Thyroid gland (tissue), 4 donors: ENCODE measurements around the gene RFLNA. TPM values are rescaled to one million over a fixed set of nuclear protein-coding genes. Genes with fewer than 3 reads are reported as not detected.

ENCODE experiments used
- DNase-seq, 2 donors: peaks; one replicate each; pipeline ENCODE4 v3.0.0-alpha.2; 2019
- H3K27ac ChIP-seq, 3 donors: fragments of 200-600 bp; sonication (generic); 1 replicate in 2 of 3; 2 replicates in 1 of 3; pipeline ENCODE4 v1.5.1; 2016 to 2019; ENCODE audit warnings: mild to moderate bottlenecking in 1 of 3, moderate library complexity in 1 of 3
- H3K27me3 ChIP-seq: fragments of 200-600 bp; sonication (generic); one replicate; pipeline ENCODE4 v1.5.1; 2019
- H3K36me3 ChIP-seq, 2 donors: fragments of 200-600 bp; sonication (generic); one replicate each; pipeline ENCODE4 v1.5.1; 2016 to 2019
- H3K4me1 ChIP-seq, 2 donors: fragments of 200-600 bp; sonication (generic); one replicate each; pipeline ENCODE4 v1.5.1; 2017 to 2019
- H3K4me3 ChIP-seq, 3 donors: fragments of 200-600 bp; sonication (generic); replicated peaks in 1 of 3; 1 replicate in 2 of 3; 2 replicates in 1 of 3; pipeline ENCODE4 v1.5.1; 2016; ENCODE audit warnings: mild to moderate bottlenecking in 1 of 3
- H3K9me3 ChIP-seq: fragments of 200-600 bp; sonication (generic); one replicate; pipeline ENCODE4 v1.5.1; 2017
- CTCF ChIP-seq, 6 experiments: fragments of 200-600 bp in 3 of 6; fragments of 450-650 bp in 3 of 6; sonication (generic) in 3 of 6; IDR thresholded peaks; one replicate each; pipeline ENCODE4 v1.5.1; 2016 to 2019; ENCODE audit warnings: antibody characterized with exemption in 6 of 6, mild to moderate bottlenecking in 2 of 6, inconsistent platforms in 1 of 6, moderate library complexity in 1 of 6
- POLR2A ChIP-seq, 2 donors: fragments of 450-650 bp; IDR thresholded peaks; one replicate each; pipeline ENCODE4 v1.6.1; 2017; ENCODE audit warnings: antibody characterized with exemption in 2 of 2, mild to moderate bottlenecking in 2 of 2, moderate library complexity in 1 of 2
- WGBS, 2 donors: methylation state at CpG; one replicate each; pipeline ENCODE4 v1.1.5; 2017; 5-methylcytosine and 5-hydroxymethylcytosine counted together
- intact Hi-C: fragments of 100-400 bp; cut with DNase I; formaldehyde crosslinking; loops from one replicate; pipeline ENCODE4 v1.15.1; 2023
- total RNA-seq, 4 donors: library from RNA; depleted of rRNA; stranded (reverse); fragments of >200 nt; gene quantifications; one replicate each; pipeline ENCODE4 v1.2.3, GENCODE V29; 2016

RFLNA gene
- total RNA-seq, 4 donors from 2014 or later: 0.40 to 4.5 TPM; not detected in 2

- TF ChIP-seq CTCF (IDR thresholded peaks at IDR 0.05) (no peak), POLR2A (IDR thresholded peaks at IDR 0.05) (no peak)
- Histone ChIP-seq H3K27me3 (no peaks in the 10 kb centered on the region), H3K9me3 (no peaks in the 10 kb centered on the region), H3K27ac (no peak overlapping the region), H3K4me1 (no peaks in the 10 kb centered on the region), H3K4me3 (no peak overlapping the region), H3K36me3 (no peaks in the 10 kb centered on the region)
- DNase-seq: no peak
- 80 to 88% methylated on average over 10 of the region's 10 CpGs for WGBS, 2 donors
- intact Hi-C loops: no loop called here
Measured at GRCh38 chr12:124307556-124307825, 12.6 kb downstream of the RFLNA start.

GRCh38 chr12:124308741-124309140, 13.8 kb downstream of the RFLNA start:
- TF ChIP-seq POLR2A (IDR thresholded peaks at IDR 0.05): no peak
- no peak for TF ChIP-seq CTCF (IDR thresholded peaks at IDR 0.05)
- H3K9me3 ChIP-seq: no peaks in the 10 kb centered on the region
- WGBS, 2 donors: 92 to 93% methylated on average over 14 of the region's 18 CpGs
- DNase-seq: no peak
- H3K4me1 ChIP-seq: no peaks in the 10 kb centered on the region
- H3K27me3 ChIP-seq: no peaks in the 10 kb centered on the region
- no peak overlapping the region for H3K4me3 ChIP-seq
- H3K36me3 ChIP-seq: no peaks in the 10 kb centered on the region
- intact Hi-C loops: no loop called here
- no peak overlapping the region for H3K27ac ChIP-seq

- H3K36me3 ChIP-seq: no peaks in the 10 kb centered on the region
- no peak for DNase-seq
- no peaks in the 10 kb centered on the region for H3K27me3 ChIP-seq
- no peak overlapping the region for H3K27ac ChIP-seq
- no peaks in the 10 kb centered on the region for H3K9me3 ChIP-seq
- no peak overlapping the region for H3K4me3 ChIP-seq
- TF ChIP-seq POLR2A (IDR thresholded peaks at IDR 0.05) (no peak), CTCF (IDR thresholded peaks at IDR 0.05) (no peak)
- WGBS, 2 donors: 96 to 97% methylated on average over 11 to 16 of the region's 16 CpGs
- no peaks in the 10 kb centered on the region for H3K4me1 ChIP-seq
- intact Hi-C loops: no loop called here
Measured at GRCh38 chr12:124309231-124309630, 14.3 kb downstream of the RFLNA start.

- 87 to 90% methylated on average over 7 of the region's 7 CpGs for WGBS, 2 donors
- Histone ChIP-seq H3K27ac (no peak overlapping the region), H3K27me3 (no peaks in the 10 kb centered on the region), H3K9me3 (no peaks in the 10 kb centered on the region), H3K36me3 (no peaks in the 10 kb centered on the region), H3K4me1 (no peaks in the 10 kb centered on the region), H3K4me3 (no peak overlapping the region)
- DNase-seq: no peak
- intact Hi-C loops: no loop called here
- no peak for TF ChIP-seq CTCF (IDR thresholded peaks at IDR 0.05)
- no peak for TF ChIP-seq POLR2A (IDR thresholded peaks at IDR 0.05)
Measured at GRCh38 chr12:124309744-124310143, 14.9 kb downstream of the RFLNA start.

DNA sequence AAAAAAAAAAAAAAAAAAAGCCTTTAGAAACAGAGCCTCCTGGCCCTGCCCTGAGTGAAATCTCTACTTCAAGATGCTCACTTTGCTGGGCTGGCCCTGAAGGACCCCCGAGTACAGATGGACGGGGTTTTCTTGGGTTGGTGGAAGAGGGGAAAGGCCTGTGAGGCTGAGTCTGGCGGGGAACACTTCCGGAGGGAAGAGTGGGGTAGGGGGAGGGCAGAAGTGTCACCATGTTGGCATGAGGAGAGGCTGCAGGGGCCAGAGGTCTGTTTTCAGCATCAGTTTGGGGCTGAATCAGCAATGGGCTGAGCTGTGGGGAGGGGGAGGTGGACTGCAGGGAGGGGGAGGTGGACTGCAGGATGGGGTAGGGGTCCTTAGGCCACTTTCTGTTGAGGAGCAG, 15.3 kb downstream of the RFLNA start:
- Histone ChIP-seq H3K27me3 (no peaks in the 10 kb centered on the region), H3K4me3 (no peak overlapping the region), H3K36me3 (no peaks in the 10 kb centered on the region), H3K4me1 (no peaks in the 10 kb centered on the region), H3K9me3 (no peaks in the 10 kb centered on the region), H3K27ac (no peak overlapping the region)
- intact Hi-C loops: no loop called here
- no peak for TF ChIP-seq CTCF (IDR thresholded peaks at IDR 0.05)
- no peak for TF ChIP-seq POLR2A (IDR thresholded peaks at IDR 0.05)
- DNase-seq: no peak
- 72 to 82% methylated on average over 4 of the region's 4 CpGs for WGBS, 2 donors
